LNCaP clone FGC (cell line): Measurements from ENCODE around the gene VAV2.

ENCODE experiments used
- DNase-seq: peaks from one replicate; pipeline ENCODE4 v3.0.0-alpha.2; 2011; ENCODE audit warnings: low read depth
- H3K4me3 ChIP-seq: 2 replicates; pipeline ENCODE4 v1.5.1; 2011; ENCODE audit warnings: mild to moderate bottlenecking, low read depth, low read length, control low read depth
- CTCF ChIP-seq: IDR thresholded peaks from 2 replicates; pipeline ENCODE4 v1.5.1; 2012; ENCODE audit warnings: mild to moderate bottlenecking; ENCODE audit not compliant: control insufficient read depth, insufficient read depth; ENCODE audit errors: extremely low read depth

VAV2 gene

GRCh38 chr9:133836818-133837217 is 155.3 kb downstream of the VAV2 start:
- no peak overlapping the region for H3K4me3 ChIP-seq
- DNase-seq: no peak
- no peak for TF ChIP-seq CTCF

GRCh38 chr9:133836001-133836758 is 155.9 kb downstream of the VAV2 start:
- DNase-seq: no peak
- no peak for TF ChIP-seq CTCF
- H3K4me3 ChIP-seq: no peak overlapping the region

GRCh38 chr9:133835262-133835901 is 156.7 kb downstream of the VAV2 start:
- no peak for TF ChIP-seq CTCF
- H3K4me3 ChIP-seq: no peak overlapping the region
- DNase-seq: no peak

- no peak for DNase-seq
- TF ChIP-seq CTCF: no peak
- no peak overlapping the region for H3K4me3 ChIP-seq
Observed at GRCh38 chr9:133834080-133834976, 157.8 kb downstream of the VAV2 start.

- H3K4me3 ChIP-seq: no peak overlapping the region
Observed at GRCh38 chr9:133833388-133834025, 158.6 kb downstream of the VAV2 start.

More at GRCh38 chr9:133833388-133834025, 158.6 kb downstream of the VAV2 start:
- TF ChIP-seq CTCF: no peak
- DNase-seq: no peak
